Left ventricle myocardium superior (tissue), 1 donor: Measurements from ENCODE around the gene RAB27B. TPM values are rescaled to one million over a fixed set of nuclear protein-coding genes. Genes with fewer than 3 reads are reported as not detected.
"Not testable (repeated sequence)": the region's sequence is repeated elsewhere in the genome, so short reads cannot be mapped to it uniquely, and the experiment has no call there.

Experiments
- ATAC-seq: fragments of 200-7000 bp; cut with Tn5 transposase; one replicate; pipeline ENCODE4 v1.9.1; 2020; ENCODE audit warnings: mild to moderate bottlenecking, moderate library complexity
- DNase-seq: peaks from one replicate; pipeline ENCODE4 v3.0.0-alpha.2; 2020
- intact Hi-C: fragments of 100-400 bp; cut with micrococcal nuclease; formaldehyde crosslinking; loops from one replicate; pipeline ENCODE4 v1.11.0; 2022
- total RNA-seq: library from RNA; stranded (reverse); fragmentation: NEBNext Ultra II Directional; extraction: Animal tissue kit (Norgen Biotek cat#: 25700); gene quantifications from one replicate; pipeline ENCODE4 v1.2.1, GENCODE V29; 2021
- donor health status: DM: no; HTN: yes; CAD: no; lungs with severe emphysema.

Gene RAB27B
- total RNA-seq, 1 donor from 2014 or later = 0.10 TPM

DNA sequence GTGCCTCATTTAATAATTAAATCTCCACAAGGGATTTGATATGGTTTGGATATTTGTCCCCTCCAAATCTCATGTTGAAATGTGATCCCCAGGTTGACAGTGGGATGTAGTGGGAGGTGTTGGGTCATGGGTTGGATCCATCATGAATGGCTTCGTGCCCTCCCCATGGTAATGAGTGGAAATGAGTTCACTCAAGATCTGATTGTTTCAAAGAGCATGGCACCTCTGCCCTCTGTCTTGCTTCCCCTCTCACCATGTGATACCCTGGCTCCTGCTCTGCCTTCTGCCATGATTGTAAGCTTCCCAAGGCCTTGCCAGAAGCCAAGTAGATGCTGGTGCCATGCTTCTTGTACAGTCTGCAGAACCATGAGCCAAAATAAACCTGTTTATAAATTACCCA is 15.0 kb upstream of the RAB27B start:
- intact Hi-C loops = no loop called here
- DNase-seq (no peak), ATAC-seq (no peak)

DNA sequence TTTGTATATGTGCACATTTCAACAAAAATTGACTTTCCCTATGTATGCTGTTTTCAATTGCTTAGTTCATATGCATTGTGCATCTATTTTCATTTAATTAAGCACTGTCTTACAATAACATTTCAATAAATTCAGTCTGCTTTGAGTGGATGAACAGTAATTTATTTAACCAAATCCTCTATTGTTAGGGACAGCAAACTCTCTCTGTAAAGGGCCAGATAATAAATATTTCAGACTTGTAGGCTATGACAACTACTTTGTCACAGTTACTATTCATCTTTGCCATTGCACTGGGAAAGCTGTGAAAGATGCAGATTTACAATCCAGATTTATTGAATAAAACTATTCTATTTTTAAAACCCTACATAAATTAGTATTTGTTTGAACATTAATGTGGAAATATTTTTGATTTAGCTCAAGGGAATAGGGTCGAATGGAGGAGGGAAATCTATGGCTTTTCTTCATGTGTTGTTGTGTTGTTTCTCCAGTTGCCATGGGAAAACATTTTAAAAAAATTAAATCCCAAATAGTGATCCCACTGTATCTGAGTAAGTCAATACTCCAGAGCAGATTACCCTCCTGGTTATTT is 14.2 kb upstream of the RAB27B start:
- no peak for DNase-seq
- ATAC-seq = no peak
- intact Hi-C loops = no loop called here

DNA sequence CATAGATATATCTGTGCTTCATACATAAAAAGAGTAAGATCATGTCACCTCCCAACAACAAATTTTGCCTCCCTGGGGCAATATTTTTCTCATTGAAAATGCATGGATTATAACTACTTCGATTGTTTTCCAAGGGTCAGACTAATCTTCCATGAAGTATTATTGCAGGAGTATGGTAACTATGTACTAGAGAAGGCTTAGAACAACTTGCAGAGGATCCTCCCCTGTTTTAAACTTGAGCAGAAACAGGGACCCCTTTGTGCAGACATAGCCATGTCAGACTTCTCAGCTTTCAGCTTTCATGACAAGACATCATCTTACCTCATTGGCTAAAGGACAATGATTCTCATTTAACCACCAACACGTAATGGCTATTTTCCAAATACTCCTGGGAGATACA is 13.2 kb upstream of the RAB27B start:
- intact Hi-C loops = no loop called here
- DNase-seq (no peak), ATAC-seq (no peak)

DNA sequence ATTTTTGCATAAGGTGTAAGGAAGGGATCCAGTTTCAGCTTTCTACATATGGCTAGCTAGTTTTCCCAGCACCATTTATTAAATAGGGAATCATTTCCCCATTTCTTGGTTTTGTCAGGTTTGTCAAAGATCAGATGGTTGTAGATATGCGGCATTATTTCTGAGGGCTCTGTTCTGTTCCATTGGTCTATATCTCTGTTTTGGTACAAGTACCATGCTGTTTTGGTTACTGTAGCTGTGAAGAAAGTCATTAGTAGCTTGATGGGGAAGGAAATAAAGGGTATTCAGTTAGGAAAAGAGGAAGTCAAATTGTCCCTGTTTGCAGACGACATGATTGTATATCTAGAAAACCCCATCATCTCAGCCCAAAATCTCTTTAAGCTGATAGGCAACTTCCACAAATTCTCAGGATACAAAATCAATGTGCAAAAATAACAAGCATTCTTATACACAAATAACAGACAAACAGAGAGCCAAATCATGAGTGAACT is 7.4 kb upstream of the RAB27B start:
- DNase-seq, intact Hi-C loops, ATAC-seq: not testable (repeated sequence)

DNA sequence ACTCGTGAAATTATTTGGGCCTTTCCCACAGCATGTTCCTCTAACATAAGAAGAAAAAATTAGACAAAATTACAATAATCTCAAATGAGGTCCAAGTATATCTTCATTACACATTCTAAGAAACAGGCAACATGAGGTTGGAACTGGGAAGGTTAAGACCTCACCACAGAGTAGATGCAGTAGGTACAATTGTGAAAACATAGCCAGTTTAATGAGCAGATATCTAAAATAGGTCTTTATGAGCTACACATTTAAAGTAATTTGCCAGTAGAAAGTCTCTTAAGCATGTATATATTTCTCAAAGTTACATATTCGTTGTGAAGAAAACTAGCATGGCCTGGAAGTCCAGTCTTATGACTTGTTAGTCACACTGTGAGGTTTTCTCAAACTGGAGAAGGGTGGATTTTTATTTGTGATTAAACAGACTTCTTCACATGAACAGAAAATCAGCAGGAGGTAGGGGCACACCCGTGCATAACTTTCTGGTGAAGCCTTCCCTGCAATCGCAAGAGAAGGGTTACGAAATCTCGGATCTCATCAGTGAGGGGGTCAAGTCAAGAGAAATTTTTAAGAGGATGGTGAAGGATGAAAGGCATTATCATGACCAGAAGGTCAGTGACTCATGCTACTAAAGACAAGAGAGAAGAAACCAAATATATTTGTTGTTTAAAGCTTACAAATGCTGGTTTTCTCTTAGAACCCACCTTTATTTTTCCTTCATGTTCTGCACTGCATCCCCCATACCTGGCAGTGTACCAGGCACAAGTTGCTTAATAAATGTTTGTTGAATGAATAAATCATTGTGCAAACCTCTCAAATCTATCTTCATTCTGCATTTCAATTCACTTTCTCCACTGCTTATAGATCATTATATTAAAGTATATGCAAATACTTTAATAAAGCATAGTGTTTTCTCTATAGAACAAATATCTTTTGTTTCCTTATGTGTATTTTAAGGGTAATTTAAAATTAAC is 5.1 kb upstream of the RAB27B start:
- DNase-seq (no peak), ATAC-seq (no peak)
- intact Hi-C loops = no loop called here

DNA sequence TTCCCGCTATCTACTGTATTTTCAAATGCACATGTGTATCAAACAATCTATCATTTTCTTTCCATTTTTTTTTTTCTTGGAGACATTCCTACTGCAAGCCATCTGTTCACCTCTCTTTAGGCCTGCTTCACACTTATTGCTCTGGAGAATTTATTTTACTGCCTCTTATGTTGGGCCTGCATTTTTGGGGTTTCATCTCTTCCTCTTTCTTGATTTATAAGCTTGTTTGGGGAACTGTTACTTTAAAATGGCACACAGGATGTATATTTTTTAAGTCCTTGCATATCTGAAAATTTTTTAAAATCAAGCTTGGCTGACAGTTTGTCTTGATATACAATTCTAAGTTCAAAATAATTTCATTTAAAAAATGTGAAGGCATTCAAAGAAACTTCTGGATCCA is 3.5 kb upstream of the RAB27B start:
- no peak for DNase-seq
- ATAC-seq = no peak
- intact Hi-C loops = no loop called here

DNA sequence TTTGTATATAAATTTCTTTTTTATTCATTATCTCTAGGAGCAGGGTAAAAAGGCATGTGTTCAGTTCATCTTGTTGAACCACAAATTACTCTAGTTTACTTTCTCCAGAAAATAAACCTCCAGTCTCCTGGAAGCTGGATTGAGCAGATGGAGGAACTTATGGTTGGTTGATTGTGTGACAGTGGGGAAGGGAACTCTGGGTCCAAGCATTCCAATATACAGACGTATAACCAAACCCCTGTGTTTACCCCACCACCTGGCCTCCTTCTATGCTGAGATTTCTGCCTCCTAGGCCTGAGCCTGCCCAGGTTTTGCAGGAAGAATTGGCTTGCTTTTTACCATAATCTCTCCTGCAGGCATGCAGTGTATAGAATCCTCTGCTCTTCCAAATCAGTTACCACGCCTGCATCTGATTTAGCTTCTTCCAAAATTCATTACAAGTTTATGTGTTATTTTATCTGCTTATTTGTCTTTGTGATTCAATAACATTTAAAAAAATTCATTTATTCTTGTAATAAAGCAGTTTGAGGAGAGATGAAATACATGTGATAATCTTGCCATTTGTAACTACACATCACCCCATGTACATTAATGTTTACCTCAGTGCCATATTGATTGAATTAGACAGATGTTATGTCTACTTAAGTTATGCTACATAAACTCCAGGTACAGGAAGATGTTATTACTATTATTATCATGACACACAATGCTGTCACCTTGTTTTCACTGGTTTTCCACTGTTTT is 2.5 kb upstream of the RAB27B start:
- intact Hi-C loops = no loop called here
- DNase-seq (no peak), ATAC-seq (no peak)

DNA sequence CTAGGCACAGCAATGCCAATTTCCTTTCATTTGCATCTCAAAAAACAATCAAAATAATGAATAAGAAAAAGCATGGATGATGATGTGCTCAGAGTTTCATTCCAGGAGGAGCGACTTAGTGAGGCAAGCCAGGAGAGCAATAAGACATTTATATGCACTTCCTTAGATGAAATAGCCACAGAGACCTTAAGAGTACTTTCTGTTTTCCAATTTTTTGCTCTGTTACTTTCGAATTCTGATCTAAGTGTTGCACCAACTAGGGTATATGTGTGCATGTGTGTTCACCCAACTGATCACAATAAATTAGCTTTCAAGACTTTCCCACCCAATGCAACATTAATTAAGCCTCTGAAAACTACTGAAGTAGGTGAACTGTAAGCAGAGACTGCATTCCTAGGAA is 709 bp downstream of the RAB27B start:
- ATAC-seq = no peak
- intact Hi-C loops = no loop called here
- DNase-seq = no peak

DNA sequence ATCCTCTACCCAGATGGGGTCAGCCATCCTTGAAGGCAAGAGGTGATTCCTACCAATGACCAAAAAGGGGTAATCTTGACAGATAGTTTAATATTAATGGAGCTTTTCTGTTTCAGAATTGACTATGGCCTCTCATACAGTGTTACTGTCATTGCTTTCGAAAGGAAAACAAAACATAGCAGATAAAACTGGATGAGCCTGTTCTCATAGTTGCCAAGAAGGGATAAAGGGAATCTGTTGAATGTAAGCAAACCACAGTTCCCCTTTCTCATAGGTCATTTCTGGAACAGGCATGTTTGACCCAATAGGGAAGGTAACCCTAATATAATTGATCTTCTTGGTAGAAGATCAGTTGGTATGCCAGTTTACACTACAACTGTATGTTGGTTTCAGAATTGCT is 1.6 kb downstream of the RAB27B start:
- ATAC-seq = no peak
- no peak for DNase-seq
- intact Hi-C loops = no loop called here

DNA sequence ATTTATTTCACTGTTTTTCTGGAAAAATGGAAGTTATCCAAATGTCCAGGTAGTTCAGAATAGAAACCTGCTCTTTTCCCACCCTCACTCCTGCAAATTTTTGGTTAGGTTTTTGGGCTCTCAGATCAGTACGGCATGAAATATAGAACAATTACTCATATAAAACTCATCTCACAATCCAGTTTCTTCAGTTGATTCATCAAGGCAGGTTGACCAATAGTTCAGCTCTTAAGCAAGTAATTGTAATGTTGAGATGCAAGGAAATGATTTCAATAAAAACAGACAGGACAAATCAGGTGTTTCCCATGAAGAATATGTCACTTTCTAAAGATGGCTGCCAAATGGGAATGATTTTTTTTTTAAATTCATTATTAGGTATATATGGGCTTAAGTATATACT is 2.0 kb downstream of the RAB27B start:
- no peak for ATAC-seq
- DNase-seq = no peak
- intact Hi-C loops = no loop called here

DNA sequence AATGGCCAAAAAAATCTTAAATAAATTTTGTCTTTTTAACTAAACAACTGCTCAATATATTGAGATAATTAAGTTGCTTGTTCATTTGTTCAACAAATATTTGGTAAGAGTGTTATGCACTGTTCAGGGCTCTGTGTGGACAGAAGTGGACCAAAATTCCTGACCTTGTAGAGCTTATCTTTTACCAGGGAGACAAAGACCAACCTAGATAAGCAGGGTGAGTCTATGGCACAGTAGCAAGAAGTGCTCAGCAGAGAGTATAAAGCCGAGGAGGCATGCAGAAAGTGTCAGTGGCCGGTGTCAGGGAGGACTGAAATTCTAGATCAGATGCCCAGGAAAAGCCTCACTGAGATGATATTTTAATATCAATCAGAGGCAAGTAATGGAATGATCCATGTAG is 2.6 kb downstream of the RAB27B start:
- ATAC-seq = no peak
- intact Hi-C loops = no loop called here

DNA sequence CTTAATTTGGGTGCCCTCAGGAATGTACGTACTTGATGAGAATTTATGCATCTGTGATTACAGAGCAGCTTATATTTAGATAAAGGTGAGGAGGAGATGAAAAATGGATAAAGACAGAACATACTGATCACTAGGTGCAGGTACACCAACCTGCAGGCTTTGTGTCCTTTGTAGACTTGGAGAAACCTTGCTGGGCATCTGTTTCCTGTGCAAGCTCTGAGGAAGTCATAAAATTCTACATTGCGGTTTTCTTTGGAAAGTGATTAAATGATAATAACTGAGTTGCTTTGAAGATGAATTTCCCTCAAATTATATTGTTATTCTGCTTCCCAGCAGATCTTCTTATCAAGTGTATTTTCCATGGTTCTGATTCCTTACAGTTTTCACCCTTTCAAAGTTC is 7.7 kb downstream of the RAB27B start:
- no peak for ATAC-seq
- intact Hi-C loops = no loop called here
- no peak for DNase-seq

More for the DNA sequence above, 2.6 kb downstream of the RAB27B start:
- DNase-seq = no peak

DNA sequence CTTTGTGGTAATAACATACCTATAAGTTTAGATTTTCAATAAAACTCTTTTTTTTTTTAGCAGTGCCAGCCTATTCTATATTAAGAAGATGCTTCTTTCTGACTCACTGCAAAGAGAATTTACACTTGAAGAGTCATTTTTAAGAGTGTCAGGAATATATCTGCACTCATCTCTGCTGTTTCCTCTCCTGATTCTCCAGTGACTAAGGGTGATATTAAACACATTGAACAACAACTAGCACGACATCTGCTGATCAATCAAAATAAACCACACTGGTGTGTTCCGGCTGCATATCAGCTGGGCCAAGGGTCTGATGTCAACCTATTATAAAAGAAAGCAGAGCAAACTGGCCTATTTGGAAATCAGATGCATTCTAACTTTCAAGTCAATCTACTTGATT is 15.0 kb downstream of the RAB27B start:
- intact Hi-C loops = no loop called here
- ATAC-seq (no peak), DNase-seq (no peak)

DNA sequence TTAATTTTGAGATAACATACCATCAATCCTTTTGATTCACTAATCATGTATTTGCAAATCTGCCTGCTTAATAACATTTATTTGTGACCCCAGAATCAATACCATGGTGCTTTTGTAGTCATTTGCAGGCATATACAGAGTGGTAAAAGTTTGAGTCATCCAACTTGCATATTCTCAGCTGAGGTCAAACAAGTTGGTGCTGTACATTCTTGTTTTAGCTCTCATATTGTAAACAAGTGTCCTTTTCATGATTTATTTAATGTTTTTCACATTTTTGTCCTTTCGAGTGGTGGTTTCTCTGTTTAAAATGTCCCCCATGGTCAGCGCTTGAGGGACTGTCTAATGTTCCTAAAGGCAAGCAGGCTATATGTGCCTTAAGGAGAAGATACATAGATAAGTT is 17.5 kb downstream of the RAB27B start:
- intact Hi-C loops = no loop called here
- ATAC-seq (no peak), DNase-seq (no peak)

DNA sequence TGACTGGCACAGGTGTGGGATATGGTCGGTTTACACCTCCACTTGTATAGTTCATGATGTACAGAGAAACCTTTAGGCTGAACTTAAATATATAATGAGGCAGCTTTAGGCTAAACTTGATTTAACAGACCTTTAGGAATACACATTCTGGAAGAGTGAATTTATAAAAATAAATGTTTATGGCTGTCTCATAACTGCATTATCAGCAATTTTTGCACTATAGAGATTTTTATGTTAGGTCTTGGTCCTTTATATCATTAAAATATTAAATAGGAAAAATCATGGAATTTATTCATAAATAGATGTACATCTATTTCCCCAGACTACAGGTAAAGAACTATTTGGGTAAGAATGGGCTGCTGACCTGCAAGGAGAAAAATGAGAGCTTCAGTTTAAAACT is 19.8 kb downstream of the RAB27B start:
- intact Hi-C loops = no loop called here
- ATAC-seq (no peak), DNase-seq (no peak)

DNA sequence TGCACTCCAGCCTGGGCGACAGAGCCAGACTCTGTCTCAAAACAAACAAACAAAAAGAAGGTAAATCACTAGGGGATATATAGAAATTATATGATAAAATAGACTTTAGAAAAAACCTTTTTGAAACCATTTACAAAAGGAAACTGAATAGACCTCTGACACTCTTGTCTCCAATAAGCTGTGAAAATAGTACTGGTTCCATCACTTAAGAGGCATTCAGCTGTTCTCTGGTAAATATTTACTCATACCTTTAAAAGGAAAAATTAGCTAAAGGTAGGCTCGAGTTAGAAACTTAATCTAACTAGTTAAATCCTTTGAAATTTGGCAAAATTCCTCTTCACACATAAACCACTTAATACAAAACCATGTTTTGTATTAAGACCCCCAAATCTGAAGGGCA is 21.4 kb downstream of the RAB27B start:
- no peak for DNase-seq
- intact Hi-C loops = no loop called here
- ATAC-seq = no peak

DNA sequence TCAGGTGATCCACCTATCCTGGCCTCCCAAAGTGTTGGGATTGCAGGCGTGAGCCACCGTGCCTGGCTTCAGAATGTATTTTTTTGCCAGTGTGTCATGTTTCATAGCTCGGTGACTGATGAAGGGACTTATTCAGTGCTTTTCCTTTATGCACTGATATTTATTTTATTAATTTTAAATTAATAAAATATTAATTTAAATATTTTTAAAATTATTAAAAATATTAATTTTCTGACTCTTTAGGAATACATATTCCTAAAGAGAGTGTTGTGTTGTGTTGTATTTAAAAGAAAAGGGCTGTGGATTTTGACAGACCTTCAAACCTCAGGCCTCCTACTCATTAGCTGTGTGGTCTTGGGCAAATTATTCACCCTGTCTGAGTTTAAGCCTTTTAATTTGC is 22.3 kb downstream of the RAB27B start:
- intact Hi-C loops = no loop called here

DNA sequence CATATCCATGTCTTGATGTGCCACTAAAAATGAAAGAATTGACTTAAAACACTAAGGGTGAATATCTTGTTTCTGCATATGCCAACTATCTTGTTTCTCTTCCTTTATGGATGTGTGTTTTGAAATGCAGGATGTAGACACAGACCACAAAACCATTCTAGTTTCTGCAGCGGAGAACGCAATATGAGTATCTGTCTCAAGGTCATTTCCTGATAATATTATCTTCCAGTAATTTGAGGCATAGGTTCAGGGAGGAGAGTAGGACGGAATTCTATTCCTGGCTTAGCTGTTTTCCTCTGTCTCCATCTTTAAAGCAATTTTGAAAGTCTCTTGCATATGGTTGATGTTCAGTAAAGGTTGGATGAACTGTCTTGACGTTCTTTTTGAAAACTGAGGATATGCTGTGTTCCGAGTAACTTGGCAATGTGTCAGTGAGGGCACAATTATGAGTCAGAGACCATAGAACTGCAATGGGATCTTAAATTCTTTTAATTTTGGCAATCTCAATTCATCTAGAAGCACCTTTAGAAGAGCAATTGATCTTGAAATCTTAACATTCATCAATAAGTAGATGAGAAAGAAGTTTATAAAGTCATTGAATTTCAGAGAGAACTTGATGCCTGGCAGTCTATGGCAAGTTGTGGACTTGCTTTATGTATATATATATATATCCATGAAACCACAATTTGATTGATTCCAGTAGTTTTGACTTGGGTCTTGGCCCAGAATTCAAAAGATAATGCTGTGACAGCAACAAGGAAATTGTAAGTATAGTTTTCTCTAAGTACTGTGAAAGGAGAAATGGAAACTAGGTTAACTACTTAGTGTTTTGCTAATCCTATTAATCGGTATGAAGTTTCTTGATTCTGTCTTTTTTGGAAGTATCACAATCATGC is 24.8 kb downstream of the RAB27B start:
- intact Hi-C loops = no loop called here
- ATAC-seq = no peak
- DNase-seq = no peak

More for the DNA sequence above, 22.3 kb downstream of the RAB27B start:
- ATAC-seq (no peak), DNase-seq (no peak)

DNA sequence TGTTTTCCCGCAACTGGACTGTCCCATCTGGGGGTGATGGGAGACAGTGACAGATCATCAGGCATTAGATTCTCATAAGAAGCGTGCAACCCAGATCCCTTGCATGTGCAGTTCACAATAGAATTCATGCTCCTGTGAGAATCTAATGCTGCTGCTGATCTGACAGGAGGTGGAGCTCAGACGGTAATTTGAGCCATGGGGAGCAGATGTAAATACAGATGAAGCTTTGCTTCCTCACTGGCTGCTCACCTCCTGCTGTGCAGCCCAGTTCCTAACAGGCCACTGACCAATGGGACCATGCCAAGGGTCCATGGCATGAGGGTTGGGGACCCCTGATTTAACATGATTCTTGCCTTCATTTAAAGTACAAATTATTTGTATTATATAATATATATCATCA is 26.8 kb downstream of the RAB27B start:
- ATAC-seq, DNase-seq, intact Hi-C loops: not testable (repeated sequence)
